Esophagus muscularis mucosa (tissue), 4 donors: ENCODE data around the gene XCL2. TPM values are rescaled to one million over a fixed set of nuclear protein-coding genes. Genes with fewer than 3 reads are reported as not detected.

Experiments
- DNase-seq: peaks from one replicate; pipeline ENCODE4 v3.0.0-alpha.2; 2017; ENCODE audit errors: extremely low spot score
- H3K27ac ChIP-seq, 4 donors: fragments of 200-600 bp; sonication (generic); replicated peaks in 1 of 4; 1 replicate in 3 of 4; 2 replicates in 1 of 4; pipeline ENCODE4 v1.5.1; 2016 to 2019; ENCODE audit warnings: mild to moderate bottlenecking in 1 of 4
- H3K27me3 ChIP-seq, 4 donors: fragments of 200-600 bp; sonication (generic); one replicate each; pipeline versions ENCODE4 v1.5.1 to v1.6.0; 2016 to 2019
- H3K36me3 ChIP-seq, 4 donors: fragments of 200-600 bp; sonication (generic); one replicate each; pipeline ENCODE4 v1.5.1; 2016 to 2019
- H3K4me1 ChIP-seq, 4 donors: fragments of 200-600 bp; sonication (generic); one replicate each; pipeline ENCODE4 v1.5.1; 2016 to 2019
- H3K4me3 ChIP-seq, 4 donors: fragments of 200-600 bp; sonication (generic); 1 replicate in 2 of 4; 2 replicates in 2 of 4; pipeline ENCODE4 v1.5.1; 2016 to 2019; ENCODE audit warnings: mild to moderate bottlenecking in 4 of 4, moderate library complexity in 1 of 4
- H3K9me3 ChIP-seq, 4 donors: fragments of 200-600 bp; sonication (generic); 1 replicate in 3 of 4; 2 replicates in 1 of 4; pipeline ENCODE4 v1.5.1; 2016 to 2019
- CTCF ChIP-seq, 3 experiments: fragments of 200-600 bp in 2 of 3; fragments of 450-650 bp in 1 of 3; sonication (generic) in 2 of 3; IDR thresholded peaks; one replicate each; pipeline ENCODE4 v1.5.1; 2017 to 2019; ENCODE audit warnings: antibody characterized with exemption in 3 of 3, mild to moderate bottlenecking in 2 of 3, moderate library complexity in 1 of 3
- EP300 ChIP-seq: sonication (generic); formaldehyde crosslinking; IDR thresholded peaks from one replicate; pipeline ENCODE4 v1.6.1; 2017; ENCODE audit warnings: antibody characterized with exemption
- POLR2A ChIP-seq: fragments of 450-650 bp; IDR thresholded peaks from one replicate; pipeline ENCODE4 v1.6.1; 2017; ENCODE audit warnings: antibody characterized with exemption, moderate library complexity, mild to moderate bottlenecking, low read depth
- POLR2AphosphoS5 ChIP-seq, 2 donors: sonication (generic); formaldehyde crosslinking; IDR thresholded peaks; one replicate each; pipeline ENCODE4 v1.6.1; 2017; ENCODE audit warnings: antibody characterized with exemption in 2 of 2
- WGBS: methylation state at CpG from one replicate; pipeline ENCODE4 v1.1.5; 2018; 5-methylcytosine and 5-hydroxymethylcytosine counted together
- intact Hi-C: fragments of 100-400 bp; cut with DNase I; formaldehyde crosslinking; loops from one replicate; pipeline ENCODE4 v1.15.1; 2023
- total RNA-seq, 4 donors: library from RNA; depleted of rRNA; stranded (reverse); fragments of >200 nt; gene quantifications; one replicate each; pipeline versions ENCODE4 v1.1.0 to v1.2.1, GENCODE V29; 2016

Gene XCL2
- total RNA-seq, 4 donors from 2014 or later = not detected

GRCh38 chr1:168514455-168514854 lies 29.3 kb downstream of the XCL2 start:
- Histone ChIP-seq H3K4me1 (peaks cover 0 to 41% (median 34%) of the 10 kb centered on the region in 4 donors), H3K27me3 (no peaks in the 10 kb centered on the region), H3K36me3 (no peaks in the 10 kb centered on the region), H3K27ac (peak overlapping the region in 2 of 4 donors; percentile 22 to 38), H3K4me3 (no peak overlapping the region), H3K9me3 (no peaks in the 10 kb centered on the region)
- no peak for TF ChIP-seq POLR2AphosphoS5 (IDR thresholded peaks at IDR 0.05)
- TF ChIP-seq EP300 = no peak
- TF ChIP-seq CTCF (IDR thresholded peaks at IDR 0.05) = no peak
- TF ChIP-seq POLR2A = no peak
- intact Hi-C loops = no loop called here
- WGBS = 69% methylated on average over 2 of the region's 2 CpGs
- no peak for DNase-seq

GRCh38 chr1:168513656-168514404 lies 30.0 kb downstream of the XCL2 start:
- Histone ChIP-seq H3K4me1 (peaks cover 0 to 40% (median 37%) of the 10 kb centered on the region in 4 donors), H3K27me3 (no peaks in the 10 kb centered on the region), H3K4me3 (no peak overlapping the region), H3K9me3 (no peaks in the 10 kb centered on the region), H3K36me3 (no peaks in the 10 kb centered on the region), H3K27ac (peak overlapping the region in 3 of 4 donors; percentile 36 to 41 (median 38))
- 42% methylated on average over 9 of the region's 9 CpGs for WGBS
- DNase-seq = no peak
- intact Hi-C loops = no loop called here
- TF ChIP-seq POLR2AphosphoS5 (IDR thresholded peaks at IDR 0.05) = peak in 1 of 2 donors; percentile 50
- TF ChIP-seq CTCF (IDR thresholded peaks at IDR 0.05) = no peak
- no peak for TF ChIP-seq POLR2A
- TF ChIP-seq EP300 = no peak

- H3K4me1 ChIP-seq = peaks cover 0 to 39% (median 36%) of the 10 kb centered on the region in 4 donors
- H3K9me3 ChIP-seq = no peaks in the 10 kb centered on the region
- no peaks in the 10 kb centered on the region for H3K36me3 ChIP-seq
- no peak for DNase-seq
- peak overlapping the region in 2 of 4 donors; percentile 36 to 38 for H3K27ac ChIP-seq
- WGBS = 70% methylated on average over 13 of the region's 13 CpGs
- intact Hi-C loops = no loop called here
- TF ChIP-seq POLR2A = no peak
- no peak for TF ChIP-seq EP300
- no peak for TF ChIP-seq CTCF (IDR thresholded peaks at IDR 0.05)
- no peak for TF ChIP-seq POLR2AphosphoS5 (IDR thresholded peaks at IDR 0.05)
- no peak overlapping the region for H3K4me3 ChIP-seq
- no peaks in the 10 kb centered on the region for H3K27me3 ChIP-seq
Measured at GRCh38 chr1:168512864-168513595, 30.8 kb downstream of the XCL2 start.

GRCh38 chr1:168509875-168510791 lies 33.7 kb downstream of the XCL2 start:
- Histone ChIP-seq H3K4me3 (no peak overlapping the region), H3K27me3 (no peaks in the 10 kb centered on the region), H3K36me3 (no peaks in the 10 kb centered on the region), H3K27ac (no peak overlapping the region), H3K4me1 (peaks cover 0 to 60% (median 55%) of the 10 kb centered on the region in 4 donors), H3K9me3 (no peaks in the 10 kb centered on the region)
- DNase-seq = no peak
- intact Hi-C loops = no loop called here
- TF ChIP-seq CTCF (IDR thresholded peaks at IDR 0.05) (no peak), POLR2A (no peak), POLR2AphosphoS5 (IDR thresholded peaks at IDR 0.05) (no peak), EP300 (no peak)
- 75% methylated on average over 13 of the region's 13 CpGs for WGBS
